H1 (cell line): ENCODE measurements around the gene GPR18. TPM values are rescaled to one million over a fixed set of nuclear protein-coding genes. Genes with fewer than 3 reads are reported as not detected.

Experiments
- CTCF ChIA-PET: fragments of 300-600 bp; sonication (Branson Sonifier 250); formaldehyde crosslinking; loops from one replicate; lab custom pipeline; 2021; ENCODE audit not compliant: partially characterized antibody; lab: Charles Lee
- POLR2A ChIA-PET: fragments of 300-600 bp; sonication (Branson Sonifier 250); formaldehyde crosslinking; loops from one replicate; lab custom pipeline; 2021; ENCODE audit warnings: inconsistent platforms; ENCODE audit not compliant: partially characterized antibody; lab: Charles Lee
- DNase-seq, 2 experiments: peaks; one replicate each; pipeline versions ENCODE4 v3.0.0 to v3.0.0-alpha.2; 2010 to 2022; ENCODE audit warnings: low spot score in 2 of 2, low read depth in 1 of 2, mixed read lengths in 1 of 2
- FAIRE-seq: peaks from 2 replicates; lab custom pipeline; 2011; peaks lifted over from hg19 to GRCh38; lab: Jason Lieb, UNC
- H2AFZ ChIP-seq: 2 replicates; pipeline ENCODE4 v1.8.1; 2012; ENCODE audit warnings: low read length, inconsistent platforms
- H2AK5ac ChIP-seq: 2 replicates; pipeline ENCODE4 v1.6.1; 2013; ENCODE audit warnings: low read depth, low read length
- H2BK120ac ChIP-seq: replicated peaks from 2 replicates; pipeline ENCODE3; 2013; ENCODE audit warnings: low read depth, low read length, inconsistent platforms
- H2BK12ac ChIP-seq: 2 replicates; pipeline ENCODE4 v1.6.1; 2013; ENCODE audit warnings: low read depth, low read length
- H2BK15ac ChIP-seq: 2 replicates; pipeline ENCODE4 v1.6.1; 2013; ENCODE audit warnings: low read length
- H2BK20ac ChIP-seq: 2 replicates; pipeline ENCODE4 v1.6.1; 2013; ENCODE audit warnings: low read length
- H2BK5ac ChIP-seq: 2 replicates; pipeline ENCODE4 v1.6.1; 2013; ENCODE audit warnings: low read depth, low read length
- H3K14ac ChIP-seq: 2 replicates; pipeline ENCODE4 v1.6.1; 2013; ENCODE audit warnings: inconsistent platforms; ENCODE audit not compliant: insufficient read length
- H3K18ac ChIP-seq: 2 replicates; pipeline ENCODE4 v1.6.1; 2013; ENCODE audit warnings: low read length; ENCODE audit errors: extremely low read depth
- H3K23ac ChIP-seq: 2 replicates; pipeline ENCODE4 v1.6.1; 2013; ENCODE audit warnings: inconsistent platforms; ENCODE audit not compliant: insufficient read length
- H3K23me2 ChIP-seq: 2 replicates; pipeline ENCODE4 v1.6.1; 2013; ENCODE audit warnings: low read depth, low read length
- H3K27ac ChIP-seq: 2 replicates; pipeline ENCODE4 v1.6.1; 2011; ENCODE audit warnings: low read depth, low read length, inconsistent platforms
- H3K27me3 ChIP-seq, 4 experiments: replicated peaks in 1 of 4; 1 replicate in 1 of 4; 2 replicates in 3 of 4; pipeline versions ENCODE4 v1.6.1 to v1.8.1; 2011 to 2013; ENCODE audit warnings: low read length in 3 of 4, mild to moderate bottlenecking in 3 of 4, inconsistent platforms in 2 of 4, mixed read lengths in 2 of 4, moderate library complexity in 1 of 4; ENCODE audit not compliant: control insufficient read depth in 3 of 4, insufficient read depth in 3 of 4; ENCODE audit errors: extremely low read depth in 1 of 4
- H3K36me3 ChIP-seq, 4 experiments: 2 replicates each; pipeline versions ENCODE4 v1.6.1 to v1.8.1; 2011 to 2013; ENCODE audit warnings: mild to moderate bottlenecking in 4 of 4, low read length in 3 of 4, moderate library complexity in 2 of 4, control low read depth in 1 of 4, inconsistent platforms in 1 of 4; ENCODE audit not compliant: insufficient read depth in 4 of 4, control insufficient read depth in 2 of 4
- H3K4ac ChIP-seq: replicated peaks from 2 replicates; pipeline ENCODE3; 2013; ENCODE audit warnings: low read length, low read depth, mixed read lengths, inconsistent platforms; ENCODE audit not compliant: insufficient read length
- H3K4me1 ChIP-seq, 4 experiments: replicated peaks in 1 of 4; 1 replicate in 1 of 4; 2 replicates in 3 of 4; pipeline versions ENCODE4 v1.6.1 to v1.8.1; 2011 to 2013; ENCODE audit warnings: low read length in 3 of 4, inconsistent platforms in 2 of 4, mixed read lengths in 1 of 4; ENCODE audit not compliant: insufficient read depth in 4 of 4, control insufficient read depth in 3 of 4
- H3K4me2 ChIP-seq, 2 experiments: 2 replicates each; pipeline versions ENCODE4 v1.6.1 to v1.8.1; 2011 to 2013; ENCODE audit warnings: low read depth in 2 of 2, low read length in 2 of 2, control low read depth in 1 of 2, inconsistent platforms in 1 of 2, mild to moderate bottlenecking in 1 of 2; ENCODE audit not compliant: insufficient read depth in 1 of 2
- H3K4me3 ChIP-seq, 4 experiments: fragments of 200-600, 300-600 bp in 1 of 4; sonication (generic), shearing (Covaris generic), sonication (Bioruptor Twin) in 1 of 4; 2 replicates each; pipeline versions ENCODE4 v1.5.1 to v1.8.1; 2011 to 2016; ENCODE audit warnings: low read length in 4 of 4, low read depth in 3 of 4, control low read depth in 2 of 4, inconsistent platforms in 2 of 4, mild to moderate bottlenecking in 2 of 4, mixed read lengths in 1 of 4, moderate library complexity in 1 of 4; ENCODE audit not compliant: insufficient read depth in 2 of 4; ENCODE audit errors: extremely low read depth in 1 of 4
- H3K56ac ChIP-seq: replicated peaks from 2 replicates; pipeline ENCODE3; 2013; ENCODE audit warnings: low read depth, mild to moderate bottlenecking, mixed read lengths, low read length, inconsistent platforms; ENCODE audit not compliant: insufficient read length
- H3K79me1 ChIP-seq: 2 replicates; pipeline ENCODE4 v1.6.1; 2013; ENCODE audit warnings: low read depth, low read length, control low read depth
- H3K79me2 ChIP-seq, 2 experiments: 2 replicates each; pipeline versions ENCODE4 v1.6.1 to v1.8.1; 2012 to 2013; ENCODE audit warnings: low read length in 2 of 2, mild to moderate bottlenecking in 2 of 2, inconsistent platforms in 1 of 2; ENCODE audit not compliant: insufficient read depth in 2 of 2, control insufficient read depth in 1 of 2
- H3K9ac ChIP-seq, 4 experiments: replicated peaks in 1 of 4; 1 replicate in 1 of 4; 2 replicates in 3 of 4; pipeline versions ENCODE4 v1.6.1 to v1.8.1; 2011 to 2013; ENCODE audit warnings: low read depth in 3 of 4, low read length in 3 of 4, control low read depth in 2 of 4, mild to moderate bottlenecking in 2 of 4, moderate library complexity in 2 of 4, inconsistent platforms in 1 of 4; ENCODE audit errors: extremely low read depth in 1 of 4
- H3K9me3 ChIP-seq, 2 experiments: 2 replicates each; pipeline versions ENCODE4 v1.6.1 to v1.8.1; 2012 to 2013; ENCODE audit warnings: mild to moderate bottlenecking in 2 of 2, moderate library complexity in 2 of 2, control low read depth in 1 of 2, inconsistent platforms in 1 of 2, low read depth in 1 of 2, low read length in 1 of 2, mixed read lengths in 1 of 2; ENCODE audit not compliant: insufficient read depth in 2 of 2
- H4K20me1 ChIP-seq, 2 experiments: replicated peaks in 1 of 2; 2 replicates each; pipeline versions ENCODE3 to v1.8.1; 2011 to 2013; ENCODE audit warnings: inconsistent platforms in 2 of 2, low read length in 2 of 2, mild to moderate bottlenecking in 1 of 2; ENCODE audit not compliant: insufficient read depth in 2 of 2, control insufficient read depth in 1 of 2
- H4K5ac ChIP-seq: 2 replicates; pipeline ENCODE4 v1.6.1; 2013; ENCODE audit warnings: low read length, low read depth, mixed read lengths, inconsistent platforms; ENCODE audit not compliant: insufficient read length
- H4K8ac ChIP-seq: 2 replicates; pipeline ENCODE4 v1.8.0; 2013; ENCODE audit warnings: mild to moderate bottlenecking, moderate library complexity, low read length, inconsistent platforms; ENCODE audit not compliant: insufficient read depth; ENCODE audit errors: extremely low read depth
- H4K91ac ChIP-seq: replicated peaks from 2 replicates; pipeline ENCODE3; 2013; ENCODE audit warnings: low read length, mixed read lengths, inconsistent platforms; ENCODE audit not compliant: insufficient read length
- CBX5 ChIP-seq: fragments of 300-800, 300-1000 bp; sonication (generic); IDR thresholded peaks from 2 replicates; pipeline ENCODE4 v1.7.1; 2016; ENCODE audit warnings: antibody characterized with exemption, low read length, low read depth
- MAX ChIP-seq: IDR thresholded peaks from 2 replicates; pipeline ENCODE4 v1.6.1; 2012; ENCODE audit warnings: inconsistent platforms
- WGBS, 2 experiments: shearing (Covaris generic) in 1 of 2; methylation state at CpG; one replicate each; pipeline versions ENCODE4 v1.1.6 to v1.1.7; 2013 to 2015; ENCODE audit warnings: low lambda C conversion rate in 2 of 2, mixed read lengths in 2 of 2, inconsistent platforms in 1 of 2, low coverage in 1 of 2, missing lambda C conversion rate in 1 of 2; ENCODE audit not compliant: insufficient replicate concordance in 2 of 2, insufficient coverage in 1 of 2, insufficient read length in 1 of 2; ENCODE audit errors: extremely low coverage in 1 of 2, missing lambda C conversion rate in 1 of 2; 5-methylcytosine and 5-hydroxymethylcytosine counted together
- polyA plus RNA-seq, 7 experiments: library from polyadenylated mRNA; depleted of rRNA in 3 of 7; stranded (reverse) in 5 of 7; unstranded in 2 of 7; fragments of >200 nt in 5 of 7; fragments of 200-250 nt in 2 of 7; gene quantifications; 1 replicate in 5 of 7; 2 replicates in 1 of 7; 4 replicates in 1 of 7; pipeline versions ENCODE4 v1.2.1 to v1.2.3, GENCODE V29; 2011 to 2013; ENCODE audit warnings: missing spikeins in 2 of 7, mixed read lengths in 2 of 7
- total RNA-seq: library from RNA; stranded (reverse); fragmentation: NEBNext Ultra II Directional; extraction: Animal tissue kit (Norgen Biotek cat#: 25700); gene quantifications from 2 replicates; pipeline ENCODE4 v1.2.1, GENCODE V29; 2021

The GPR18 gene
- total and polyA plus RNA-seq, 2 of the 8 experiments (the other 6 are each of a cell fraction or from before 2014, with no cell fraction given) = not detected

GRCh38 chr13:99214232-99214631, 43.9 kb downstream of the GPR18 start:
- Histone ChIP-seq H3K18ac (no peak overlapping the region), H3K9ac (no peak overlapping the region), H2AK5ac (no peak overlapping the region), H3K4me2 (peak overlapping the region; percentile 29 to 43; a peak in 3 of 4 replicates), H2BK5ac (no peak overlapping the region), H4K5ac (no peak overlapping the region), H3K23me2 (no peaks in the 10 kb centered on the region), H3K23ac (no peak overlapping the region), H2BK20ac (no peak overlapping the region), H2AFZ (no peak overlapping the region), H2BK120ac (no peak overlapping the region), H3K4me3 (peak overlapping the region in 1 of 4 experiments; percentile 2; a peak in 1 of 8 replicates), H3K4ac (no peak overlapping the region), H3K79me1 (peaks cover 19% of the 10 kb centered on the region), H2BK12ac (no peak overlapping the region), H4K8ac (no peak overlapping the region), H3K36me3 (no peaks in the 10 kb centered on the region), H3K27me3 (no peaks in the 10 kb centered on the region), H3K56ac (no peak overlapping the region), H3K27ac (no peak overlapping the region), H4K20me1 (peaks cover 3 to 8% of the 10 kb centered on the region in 2 experiments), H3K79me2 (peaks cover 7 to 94% of the 10 kb centered on the region in 2 experiments), H3K9me3 (no peaks in the 10 kb centered on the region), H2BK15ac (no peak overlapping the region), H3K4me1 (peaks cover 4 to 15% (median 11%) of the 10 kb centered on the region in 4 experiments; a peak in 6 of 7 replicates), H4K91ac (no peak overlapping the region), H3K14ac (no peak overlapping the region)
- FAIRE-seq (no peak), DNase-seq (no peak)
- POLR2A ChIA-PET = interaction anchor here (1.1 to 2.9 kb wide), 2 partner anchors 9 to 14 kb away, joined by 3 to 17 read pairs; partner anchors contain the start of gene UBAC2
- 60% methylated on average over 7 of the region's 7 CpGs; no CpG with 5 or more reads in 1 of the 2 experiments for WGBS, 2 experiments
- CTCF ChIA-PET = interaction anchor here (1.4 to 1.7 kb wide), 3 partner anchors 9 to 37 kb away, joined by 5 to 9 read pairs (median 6); partner anchors contain the start of gene UBAC2
- TF ChIP-seq CBX5 (no peak), MAX (no peak)
